GM12878 (cell line): ENCODE data around the gene MRPL32. TPM values are rescaled to one million over a fixed set of nuclear protein-coding genes. Genes with fewer than 3 reads are reported as not detected.

Experiments used
- ATAC-seq: fragments of 200-7000 bp; cut with Tn5 transposase; 3 replicates; pipeline ENCODE4 v1.9.1; 2020; ENCODE audit warnings: mild to moderate bottlenecking, moderate library complexity
- BruUV-seq: library from RNA; stranded (reverse); fragments of 400-500 nt; replicated peaks from 2 replicates; lab custom pipeline; 2021; lab: Mats Ljungman, UMichigan
- CTCF ChIA-PET: fragments of 300-600 bp; sonication (Branson Sonifier 250); formaldehyde crosslinking; extraction: SDS; loops from one replicate; lab custom pipeline; 2021; ENCODE audit warnings: inconsistent platforms; lab: Yijun Ruan, JAX
- POLR2A ChIA-PET: fragments of 350-600 bp; formaldehyde crosslinking; extraction: SDS; loops from one replicate; lab custom pipeline; 2021; ENCODE audit warnings: inconsistent platforms; lab: Charles Lee
- RAD21 ChIA-PET: fragments of 300-600 bp; sonication (Branson Sonifier 250); formaldehyde crosslinking; loops from one replicate; lab custom pipeline; 2023; ENCODE audit warnings: antibody characterized with exemption; ENCODE audit not compliant: unreplicated experiment; lab: Charles Lee
- SMC1A ChIA-PET: fragments of 300-600 bp; sonication (Branson Sonifier 250); formaldehyde crosslinking; loops from one replicate; lab custom pipeline; 2023; ENCODE audit not compliant: unreplicated experiment, uncharacterized antibody; lab: Charles Lee
- DNase-seq: peaks from one replicate; pipeline ENCODE4 v3.0.0-alpha.2; 2011; ENCODE audit warnings: low read depth, low spot score
- FAIRE-seq: peaks from 3 replicates; lab custom pipeline; 2011; peaks lifted over from hg19 to GRCh38; lab: Jason Lieb, UNC
- H2AFZ ChIP-seq: 2 replicates; pipeline ENCODE4 v1.6.0; 2011; ENCODE audit warnings: low read depth, low read length, control low read depth; ENCODE audit not compliant: control insufficient read depth
- H3K27ac ChIP-seq: 2 replicates; pipeline ENCODE4 v1.5.1; 2011; ENCODE audit warnings: control low read depth; ENCODE audit not compliant: control insufficient read depth, insufficient read depth
- H3K27me3 ChIP-seq, 2 experiments: replicated peaks in 1 of 2; 2 replicates each; pipeline versions ENCODE4 v1.6.0 to v1.6.1; 2011; ENCODE audit warnings: low read length in 1 of 2; ENCODE audit not compliant: control insufficient read depth in 2 of 2, insufficient read depth in 2 of 2
- H3K36me3 ChIP-seq, 2 experiments: 2 replicates each; pipeline ENCODE4 v1.5.1; 2011; ENCODE audit warnings: low read length in 1 of 2; ENCODE audit not compliant: control insufficient read depth in 2 of 2, insufficient read depth in 2 of 2
- H3K4me1 ChIP-seq: 2 replicates; pipeline ENCODE4 v1.6.1; 2011; ENCODE audit warnings: mild to moderate bottlenecking, low read length, moderate library complexity, mixed read lengths; ENCODE audit not compliant: control insufficient read depth, insufficient read depth
- H3K4me2 ChIP-seq: 2 replicates; pipeline ENCODE4 v1.6.0; 2011; ENCODE audit warnings: control low read depth; ENCODE audit not compliant: control insufficient read depth, insufficient read depth
- H3K4me3 ChIP-seq: fragments of 200-600 bp; sonication (generic); 2 replicates; pipeline ENCODE4 v1.5.1; 2016
- H3K79me2 ChIP-seq: 2 replicates; pipeline ENCODE4 v1.6.0; 2011; ENCODE audit warnings: low read length; ENCODE audit not compliant: control insufficient read depth, insufficient read depth
- H3K9ac ChIP-seq: 2 replicates; pipeline ENCODE4 v1.8.0; 2011; ENCODE audit warnings: low read length, control low read depth, mixed read lengths; ENCODE audit not compliant: control insufficient read depth, insufficient read depth
- H3K9me3 ChIP-seq: replicated peaks from 3 replicates; pipeline ENCODE4 v1.5.1; 2011; ENCODE audit warnings: mild to moderate bottlenecking, low read length; ENCODE audit not compliant: control insufficient read depth, insufficient read depth
- H4K20me1 ChIP-seq: 2 replicates; pipeline ENCODE4 v1.6.0; 2011; ENCODE audit not compliant: control insufficient read depth, insufficient read depth
- ASH2L ChIP-seq: fragments of 300-600, 200-600 bp; sonication (generic); IDR thresholded peaks from 2 replicates; pipeline ENCODE4 v1.6.1; 2017; ENCODE audit warnings: low read depth, mild to moderate bottlenecking, borderline replicate concordance
- ATF7 ChIP-seq: fragments of 450-650 bp; IDR thresholded peaks from 2 replicates; pipeline ENCODE4 v1.6.1; 2016; ENCODE audit warnings: low read depth, mild to moderate bottlenecking
- E2F8 ChIP-seq: fragments of 450-650 bp; IDR thresholded peaks from 2 replicates; pipeline ENCODE4 v1.6.1; 2018; ENCODE audit warnings: mild to moderate bottlenecking, low read depth, moderate library complexity; ENCODE audit not compliant: partially characterized antibody
- EED ChIP-seq: sonication (generic); IDR thresholded peaks from 2 replicates; pipeline ENCODE4 v1.6.1; 2016; ENCODE audit warnings: antibody characterized with exemption, low read depth
- EGR1 ChIP-seq, 2 experiments: IDR thresholded peaks; 1 replicate in 1 of 2; 2 replicates in 1 of 2; pipeline ENCODE4 v1.6.1; 2011 to 2012; ENCODE audit warnings: low read depth in 2 of 2, low read length in 2 of 2, borderline replicate concordance in 1 of 2, mild to moderate bottlenecking in 1 of 2, moderate library complexity in 1 of 2
- FOXM1 ChIP-seq: IDR thresholded peaks from 2 replicates; pipeline ENCODE4 v1.6.1; 2012; ENCODE audit warnings: low read depth, mild to moderate bottlenecking, inconsistent platforms, low read length, moderate library complexity
- GATAD2B ChIP-seq: fragments of 450-650 bp; conservative IDR thresholded peaks from 2 replicates; pipeline ENCODE4 v1.6.1; 2017; ENCODE audit warnings: low read depth, mild to moderate bottlenecking, moderate library complexity
- MEF2B ChIP-seq: fragments of 450-650 bp; IDR thresholded peaks from 2 replicates; pipeline ENCODE4 v1.6.1; 2018; ENCODE audit warnings: mild to moderate bottlenecking, moderate library complexity; ENCODE audit not compliant: partially characterized antibody, poor library complexity, severe bottlenecking
- PBX3 ChIP-seq: IDR thresholded peaks from 2 replicates; pipeline ENCODE4 v1.6.1; 2011; ENCODE audit warnings: mild to moderate bottlenecking, low read depth, low read length, moderate library complexity; ENCODE audit not compliant: insufficient replicate concordance
- PML ChIP-seq: IDR thresholded peaks from 2 replicates; pipeline ENCODE4 v1.6.1; 2012; ENCODE audit warnings: low read length, inconsistent platforms
- RAD51 ChIP-seq: fragments of 450-650 bp; IDR thresholded peaks from 2 replicates; pipeline ENCODE4 v1.6.1; 2016; ENCODE audit warnings: moderate library complexity, mild to moderate bottlenecking, inconsistent platforms
- RFX5 ChIP-seq: IDR thresholded peaks from 2 replicates; pipeline ENCODE4 v1.6.1; 2011; ENCODE audit warnings: low read depth, low read length, improper control_type of control experiment
- TARDBP ChIP-seq: IDR thresholded peaks from 2 replicates; pipeline ENCODE4 v1.6.1; 2016; ENCODE audit warnings: borderline replicate concordance
- TBL1XR1 ChIP-seq: IDR thresholded peaks from 2 replicates; pipeline ENCODE4 v1.6.1; 2012; ENCODE audit warnings: low read depth, low read length, improper control_type of control experiment
- WRNIP1 ChIP-seq: IDR thresholded peaks from 2 replicates; pipeline ENCODE4 v1.6.1; 2011; ENCODE audit warnings: low read depth, low read length, improper control_type of control experiment, borderline replicate concordance
- ZNF24 ChIP-seq: fragments of 450-650 bp; IDR thresholded peaks from 2 replicates; pipeline ENCODE4 v1.6.1; 2017; ENCODE audit warnings: antibody characterized with exemption, mild to moderate bottlenecking
- WGBS: methylation state at CpG from one replicate; pipeline ENCODE4 v1.1.6; 2016; ENCODE audit warnings: low lambda C conversion rate; ENCODE audit not compliant: insufficient replicate concordance, insufficient coverage; ENCODE audit errors: missing lambda C conversion rate; 5-methylcytosine and 5-hydroxymethylcytosine counted together
- in situ Hi-C: fragments of 300-500 bp; cut with MboI; formaldehyde crosslinking; loops from 9 replicates; pipeline ENCODE4 v1.14.3; 2018; ENCODE audit warnings: mixed read lengths
- intact Hi-C: fragments of 100-400 bp; cut with micrococcal nuclease; formaldehyde crosslinking; loops from one replicate; pipeline ENCODE4 v1.14.2; 2022; ENCODE audit not compliant: unreplicated experiment
- polyA plus RNA-seq, 11 experiments: library from polyadenylated mRNA; depleted of rRNA in 4 of 11; unstranded in 6 of 11; stranded (reverse) in 5 of 11; fragments of >200 nt; fragmentation: Nextera tagmentation in 4 of 11; fragmentation: Illumina TruSeq in 1 of 11; extraction: Ambion mirVana in 4 of 11; extraction: Trizol in 1 of 11; gene quantifications; 1 replicate in 1 of 11; 2 replicates in 10 of 11; pipeline versions ENCODE4 v1.2.1 to v1.2.3, GENCODE V29; 2011 to 2016; ENCODE audit warnings: inconsistent platforms in 2 of 11, missing spikeins in 2 of 11, low read depth in 1 of 11
- total RNA-seq, 4 experiments: library from RNA; depleted of rRNA in 3 of 4; stranded (reverse); fragments of >200 nt in 3 of 4; fragmentation: Illumina TruSeq in 1 of 4; extraction: Trizol in 1 of 4; gene quantifications; 2 replicates each; pipeline versions ENCODE4 v1.2.1 to v1.2.3, GENCODE V29; 2013 to 2021

MRPL32 gene
- total and polyA plus RNA-seq, 10 of the 15 experiments (the other 5 are each of a cell fraction or from before 2014, with no cell fraction given), result 65.3 to 339 (median 112) TPM

- TF ChIP-seq E2F8, result no peak
- no peak for TF ChIP-seq ASH2L
Observed at GRCh38 chr7:42952328-42952727, 20.2 kb downstream of the MRPL32 start (continued).

- H3K36me3 ChIP-seq, result no peaks in the 10 kb centered on the region
- TF ChIP-seq ZNF24 (no peak), TBL1XR1 (no peak), EED (no peak), RAD51 (no peak), TARDBP (no peak), WRNIP1 (no peak), ATF7 (no peak), EGR1 (IDR thresholded peaks at IDR 0.05; ENCODE audit: borderline replicate concordance in 1 of 2, low read depth in 2 of 2, low read length in 2 of 2) (no peak), PML (no peak), GATAD2B (no peak), FOXM1 (no peak), MEF2B (no peak), PBX3 (no peak), RFX5 (no peak)
- TF ChIP-seq, all 136 proteins: peak for 0
- ChIA-PET RAD21 (interaction anchor here (1.2 kb wide), 1 partner anchor 19 kb away, joined by 4 read pairs; no protein-coding TSS in a partner anchor), POLR2A (no interaction called here), CTCF (interaction anchor here (1.1 to 2.0 kb wide), 3 partner anchors 13 to 486 kb away, joined by 3 to 7 read pairs (median 5); no protein-coding TSS in a partner anchor), SMC1A (interaction anchor here (1.0 to 1.3 kb wide), 2 partner anchors 25 to 100 kb away, joined by 3 to 4 read pairs; no protein-coding TSS in a partner anchor)
- no peak for DNase-seq
- Histone ChIP-seq H3K79me2 (no peaks in the 10 kb centered on the region), H3K4me2 (no peak overlapping the region), H4K20me1 (no peaks in the 10 kb centered on the region), H3K4me1 (no peaks in the 10 kb centered on the region), H3K27ac (no peak overlapping the region), H3K4me3 (no peak overlapping the region), H2AFZ (no peak overlapping the region), H3K9me3 (no peaks in the 10 kb centered on the region; the same call in none of the 3 replicates), H3K27me3 (no peaks in the 10 kb centered on the region), H3K9ac (no peak overlapping the region)
- no peak for ATAC-seq
- no peak for FAIRE-seq
- no TSS peak for BruUV-seq
- WGBS, result 53% methylated on average over 4 of the region's 4 CpGs
- intact Hi-C loops, result no loop called here
- in situ Hi-C loops, result no loop called here
Observed at GRCh38 chr7:42953994-42954393, 21.8 kb downstream of the MRPL32 start.
